Stimulated activated naive CD8-positive, alpha-beta T cell treated with anti-CD3 and anti-CD28 coated beads, Interleukin-15, amount 100 ng/mL, for 72 hours (primary cell): ENCODE data around the gene TAC3.
A peak's percentile ranks its signal among the peaks of the same experiment; 100 is the strongest.

Source experiments
- ATAC-seq: fragments of 150-1000 bp; cut with Tn5 transposase; 2 replicates; pipeline ENCODE4 v1.10.0; 2021; ENCODE audit warnings: mild to moderate bottlenecking, moderate library complexity
- DNase-seq, 2 donors: peaks; one replicate each; pipeline ENCODE4 v3.0.0; 2021 to 2022
- H3K27ac Mint-ChIP-seq, 2 donors: one replicate each; pipeline ENCODE4 v1.8.0; 2022; ENCODE audit warnings: mild to moderate bottlenecking in 2 of 2, mixed read lengths in 2 of 2, moderate library complexity in 2 of 2
- H3K27me3 Mint-ChIP-seq: one replicate; pipeline ENCODE4 v1.8.0; 2022; ENCODE audit warnings: mixed read lengths
- H3K4me1 Mint-ChIP-seq: one replicate; pipeline ENCODE4 v1.8.0; 2022; ENCODE audit warnings: mild to moderate bottlenecking, mixed read lengths
- H3K4me3 Mint-ChIP-seq, 2 donors: one replicate each; pipeline ENCODE4 v1.8.0; 2022; ENCODE audit warnings: mild to moderate bottlenecking in 2 of 2, mixed read lengths in 2 of 2, moderate library complexity in 1 of 2
- H3K9me3 Mint-ChIP-seq, 2 donors: one replicate each; pipeline ENCODE4 v1.8.0; 2022; ENCODE audit warnings: mixed read lengths in 2 of 2

Gene TAC3

DNA sequence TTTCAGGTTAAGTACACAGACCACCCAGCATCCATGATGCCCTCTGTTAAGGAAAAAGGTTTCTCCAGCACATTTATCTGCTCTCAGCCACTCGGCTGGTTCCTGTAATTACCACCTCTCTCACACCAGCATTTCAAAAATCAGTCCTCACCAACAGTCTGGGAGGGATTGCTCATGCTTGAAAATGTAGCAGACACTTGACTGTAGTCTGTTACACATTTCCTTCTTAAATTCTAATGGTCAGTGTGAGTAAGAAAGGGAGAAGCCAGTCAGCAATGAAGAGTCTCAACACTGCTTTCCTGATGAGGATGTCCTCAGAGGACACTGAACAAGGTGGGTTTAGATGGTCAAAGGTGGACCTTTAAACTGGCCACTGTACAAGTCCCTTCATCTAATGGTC is 15.9 kb downstream of the TAC3 start:
- Mint-ChIP-seq H3K27me3 (no peaks in the 10 kb centered on the region), H3K4me1 (peaks cover 69% of the 10 kb centered on the region), H3K4me3 (no peak overlapping the region), H3K27ac (no peak overlapping the region), H3K9me3 (no peaks in the 10 kb centered on the region)
- peak; percentile 31 for ATAC-seq
- DNase-seq, result no peak

DNA sequence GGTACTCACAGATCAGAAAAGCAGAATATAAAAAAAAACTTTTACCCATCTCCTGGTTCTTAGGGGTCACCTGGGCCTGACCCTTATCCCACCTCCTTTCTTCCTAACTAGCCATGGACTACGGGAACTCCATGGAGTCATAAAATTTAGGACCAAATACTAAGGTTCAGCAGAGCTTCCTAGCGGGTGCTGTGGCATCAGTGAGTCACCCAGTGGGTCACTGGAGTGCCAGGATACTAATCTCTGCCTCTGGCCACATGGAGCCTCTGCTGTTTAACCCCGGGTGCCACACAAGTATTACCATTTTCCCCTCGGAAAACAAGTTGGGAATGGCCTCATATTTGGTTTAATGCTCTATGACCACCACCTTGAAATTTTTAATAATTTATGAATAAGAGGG is 16.9 kb downstream of the TAC3 start:
- Mint-ChIP-seq H3K9me3 (no peaks in the 10 kb centered on the region), H3K27me3 (no peaks in the 10 kb centered on the region), H3K4me1 (peaks cover 61% of the 10 kb centered on the region), H3K27ac (no peak overlapping the region), H3K4me3 (peak overlapping the region in 1 of 2 donors; percentile 33)
- no peak for DNase-seq
- ATAC-seq, result no peak

GRCh38 chr12:56998981-56999380 is 17.3 kb downstream of the TAC3 start:
- Mint-ChIP-seq H3K9me3 (no peaks in the 10 kb centered on the region), H3K27me3 (no peaks in the 10 kb centered on the region), H3K27ac (peak overlapping the region; percentile 19 to 87), H3K4me1 (peaks cover 61% of the 10 kb centered on the region), H3K4me3 (peak overlapping the region; percentile 11 to 57)
- ATAC-seq, result peak; percentile 87
- peak; percentile 39 to 57 for DNase-seq

GRCh38 chr12:56998316-56998715 is 18.0 kb downstream of the TAC3 start:
- H3K4me3 Mint-ChIP-seq, result peak overlapping the region; percentile 9 to 57

DNA sequence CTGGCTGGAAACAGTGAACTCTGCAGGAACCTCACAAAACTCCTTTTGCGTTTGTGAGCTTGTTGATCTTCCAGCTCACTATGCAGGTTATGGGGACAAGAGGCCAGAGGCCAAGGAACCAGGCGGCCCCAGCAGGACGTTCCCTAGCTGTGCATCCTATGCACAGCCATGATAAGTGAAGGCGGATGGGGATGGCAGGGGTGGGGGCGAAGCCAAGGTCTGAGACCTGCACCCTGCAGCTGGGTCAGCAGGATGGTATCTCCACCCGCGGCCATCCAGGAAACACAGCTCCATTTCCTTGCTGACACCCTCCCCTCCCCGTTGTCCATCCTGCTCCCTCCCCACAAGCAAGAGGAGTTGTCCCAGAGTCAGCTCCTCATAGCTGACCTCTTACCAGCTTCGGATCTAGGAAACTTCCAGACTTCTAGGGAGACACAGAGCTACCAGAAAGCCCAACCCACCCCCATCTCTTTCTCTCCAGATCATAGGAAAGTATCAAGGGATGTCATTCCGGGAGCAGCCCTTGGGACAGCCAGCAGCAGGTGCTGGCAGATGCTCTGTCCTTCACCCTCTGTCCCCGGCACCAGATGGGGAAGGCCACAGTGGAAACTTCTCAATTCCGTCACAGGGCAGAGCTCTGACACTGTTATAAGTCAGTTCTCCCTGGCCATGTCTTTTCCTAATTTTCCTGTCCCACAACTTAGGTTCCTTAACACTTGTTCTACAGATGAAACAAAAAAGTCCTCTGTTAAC is 19.4 kb downstream of the TAC3 start:
- H3K9me3 Mint-ChIP-seq, result no peaks in the 10 kb centered on the region
- no peaks in the 10 kb centered on the region for H3K27me3 Mint-ChIP-seq
- ATAC-seq, result no peak
- H3K27ac Mint-ChIP-seq, result no peak overlapping the region
- DNase-seq, result no peak
- H3K4me3 Mint-ChIP-seq, result no peak overlapping the region
- H3K4me1 Mint-ChIP-seq, result peaks cover 54% of the 10 kb centered on the region

More at GRCh38 chr12:56998316-56998715, 18.0 kb downstream of the TAC3 start:
- peak overlapping the region; percentile 19 to 87 for H3K27ac Mint-ChIP-seq
- H3K27me3 Mint-ChIP-seq, result no peaks in the 10 kb centered on the region
- H3K4me1 Mint-ChIP-seq, result peaks cover 61% of the 10 kb centered on the region
- ATAC-seq (no peak), DNase-seq (no peak)
- no peaks in the 10 kb centered on the region for H3K9me3 Mint-ChIP-seq

- no peak for DNase-seq
- ATAC-seq, result no peak
- Mint-ChIP-seq H3K4me3 (no peak overlapping the region), H3K27me3 (no peaks in the 10 kb centered on the region), H3K9me3 (no peaks in the 10 kb centered on the region), H3K4me1 (peaks cover 54% of the 10 kb centered on the region), H3K27ac (peak overlapping the region in 1 of 2 donors; percentile 67)
These were observed 20.3 kb downstream of the TAC3 start for GRCh38 chr12:56995930-56996496.

- peak overlapping the region in 1 of 2 donors; percentile 67 for H3K27ac Mint-ChIP-seq
- H3K27me3 Mint-ChIP-seq, result no peaks in the 10 kb centered on the region
- ATAC-seq, result no peak
- no peak for DNase-seq
- no peaks in the 10 kb centered on the region for H3K9me3 Mint-ChIP-seq
- H3K4me3 Mint-ChIP-seq, result no peak overlapping the region
- H3K4me1 Mint-ChIP-seq, result peaks cover 48% of the 10 kb centered on the region
These were observed 21.0 kb downstream of the TAC3 start for GRCh38 chr12:56995201-56995929.

- Mint-ChIP-seq H3K4me3 (no peak overlapping the region), H3K27me3 (no peaks in the 10 kb centered on the region), H3K9me3 (no peaks in the 10 kb centered on the region), H3K4me1 (peaks cover 38% of the 10 kb centered on the region), H3K27ac (no peak overlapping the region)
- no peak for ATAC-seq
- no peak for DNase-seq
These were observed 22.0 kb downstream of the TAC3 start for GRCh38 chr12:56994231-56994746.

- Mint-ChIP-seq H3K27me3 (no peaks in the 10 kb centered on the region), H3K4me3 (no peak overlapping the region), H3K9me3 (no peaks in the 10 kb centered on the region), H3K27ac (no peak overlapping the region), H3K4me1 (peaks cover 28% of the 10 kb centered on the region)
- ATAC-seq (no peak), DNase-seq (no peak)
These were observed 23.0 kb downstream of the TAC3 start for GRCh38 chr12:56993346-56993745.

GRCh38 chr12:56991319-56992246 is 24.7 kb downstream of the TAC3 start:
- ATAC-seq (no peak), DNase-seq (no peak)
- peak overlapping the region in 1 of 2 donors; percentile 58 for H3K27ac Mint-ChIP-seq
- no peaks in the 10 kb centered on the region for H3K27me3 Mint-ChIP-seq
- H3K4me1 Mint-ChIP-seq, result peaks cover 24% of the 10 kb centered on the region
- H3K9me3 Mint-ChIP-seq, result no peaks in the 10 kb centered on the region
- H3K4me3 Mint-ChIP-seq, result no peak overlapping the region

DNA sequence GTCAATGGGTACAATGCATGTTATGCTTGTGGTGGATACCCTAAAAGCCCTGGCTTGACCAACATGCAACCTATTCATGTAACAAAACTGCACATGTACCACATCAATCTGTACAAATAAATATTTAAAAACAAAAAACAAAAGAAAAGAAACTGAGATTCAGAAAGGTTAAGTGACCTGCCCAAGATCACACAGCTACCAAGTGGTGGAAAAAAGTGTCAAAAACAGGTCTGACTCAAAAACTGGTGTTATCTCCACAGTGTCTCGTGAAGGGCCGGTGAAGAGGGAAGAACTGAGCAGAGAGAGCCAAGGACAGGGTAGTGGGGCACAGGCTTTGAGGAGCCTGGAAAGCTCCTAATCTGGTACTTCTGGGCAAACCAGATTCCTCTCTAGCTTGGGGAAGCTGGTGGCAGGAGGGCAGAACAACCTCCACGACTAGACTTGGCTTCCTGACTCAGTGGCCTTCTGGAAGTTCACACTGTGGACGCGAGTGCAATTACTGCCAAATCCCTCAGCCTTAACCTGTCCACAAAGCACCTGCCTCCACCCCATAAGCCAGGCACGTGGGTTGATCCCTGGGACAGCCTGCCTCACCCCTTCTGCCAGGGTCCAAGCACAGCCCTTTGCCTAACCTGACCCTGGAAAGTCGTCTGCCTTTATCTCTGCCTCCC is 25.5 kb downstream of the TAC3 start:
- Mint-ChIP-seq H3K4me3 (no peak overlapping the region), H3K4me1 (peaks cover 24% of the 10 kb centered on the region), H3K27ac (no peak overlapping the region), H3K27me3 (no peaks in the 10 kb centered on the region), H3K9me3 (no peaks in the 10 kb centered on the region)
- ATAC-seq (no peak), DNase-seq (no peak)

DNA sequence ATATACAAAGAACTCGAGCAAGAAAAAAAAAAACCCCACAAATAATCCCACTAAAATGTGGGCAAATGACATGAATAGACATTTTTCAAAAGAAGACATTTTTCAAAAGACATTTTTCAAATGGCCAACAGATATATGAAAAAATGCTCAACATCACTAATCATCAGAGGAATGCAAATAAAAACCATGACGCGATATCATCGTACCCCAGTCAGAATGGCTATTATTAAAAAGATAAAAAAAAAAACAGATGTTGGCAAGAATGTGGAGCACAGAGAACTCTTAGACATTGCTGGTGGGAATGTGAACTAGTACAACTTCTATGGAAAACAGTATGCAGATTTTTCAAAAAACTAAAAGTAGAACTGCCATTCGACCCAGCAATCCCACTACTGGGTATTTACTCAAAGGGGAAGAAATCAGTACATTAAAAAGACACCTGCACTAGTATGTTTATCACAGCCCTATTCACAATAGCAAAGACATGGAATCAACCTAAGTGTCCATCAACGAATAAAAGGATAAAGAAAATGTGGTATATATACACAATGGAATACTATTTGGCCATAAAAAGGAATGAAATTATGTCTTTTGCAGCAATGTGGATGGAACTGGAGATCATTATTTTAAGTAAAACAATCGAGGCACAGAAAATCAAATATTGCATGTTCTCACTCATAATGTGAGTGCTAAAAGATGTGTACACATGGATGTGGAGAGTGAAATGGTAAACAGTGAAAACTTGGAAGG is 26.3 kb downstream of the TAC3 start:
- H3K27ac Mint-ChIP-seq, result no peak overlapping the region
- DNase-seq (no peak), ATAC-seq (no peak)
- peaks cover 26% of the 10 kb centered on the region for H3K4me1 Mint-ChIP-seq
- no peaks in the 10 kb centered on the region for H3K9me3 Mint-ChIP-seq
- H3K4me3 Mint-ChIP-seq, result no peak overlapping the region
- H3K27me3 Mint-ChIP-seq, result no peaks in the 10 kb centered on the region

DNA sequence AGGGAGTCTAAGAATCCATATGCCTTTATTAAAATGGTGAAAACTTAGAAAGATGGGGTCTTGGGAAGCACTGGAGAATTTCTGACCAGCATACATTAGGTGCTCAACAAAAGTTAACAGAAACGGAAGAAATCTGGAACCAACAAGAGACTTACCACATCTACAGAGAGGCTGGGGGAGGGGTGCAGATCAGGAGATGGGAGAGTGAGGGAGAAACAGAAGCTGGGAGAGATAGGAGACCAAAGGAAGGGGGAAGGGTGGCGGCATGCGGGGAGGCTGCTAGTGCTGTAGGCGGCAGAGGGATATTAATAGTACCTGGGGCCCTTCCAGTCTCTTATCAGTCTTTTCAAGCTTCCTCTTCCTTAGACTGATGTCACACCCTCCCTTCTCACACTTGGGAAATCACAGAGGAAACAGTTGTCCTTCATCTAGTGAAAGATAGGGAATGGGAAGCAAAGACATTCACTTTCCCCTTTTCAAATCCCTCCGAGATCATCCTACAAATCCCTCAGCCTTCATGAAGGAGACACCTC is 28.1 kb downstream of the TAC3 start:
- Mint-ChIP-seq H3K27me3 (no peaks in the 10 kb centered on the region), H3K4me1 (peaks cover 26% of the 10 kb centered on the region), H3K9me3 (no peaks in the 10 kb centered on the region), H3K27ac (no peak overlapping the region), H3K4me3 (no peak overlapping the region)
- no peak for ATAC-seq
- DNase-seq, result no peak

DNA sequence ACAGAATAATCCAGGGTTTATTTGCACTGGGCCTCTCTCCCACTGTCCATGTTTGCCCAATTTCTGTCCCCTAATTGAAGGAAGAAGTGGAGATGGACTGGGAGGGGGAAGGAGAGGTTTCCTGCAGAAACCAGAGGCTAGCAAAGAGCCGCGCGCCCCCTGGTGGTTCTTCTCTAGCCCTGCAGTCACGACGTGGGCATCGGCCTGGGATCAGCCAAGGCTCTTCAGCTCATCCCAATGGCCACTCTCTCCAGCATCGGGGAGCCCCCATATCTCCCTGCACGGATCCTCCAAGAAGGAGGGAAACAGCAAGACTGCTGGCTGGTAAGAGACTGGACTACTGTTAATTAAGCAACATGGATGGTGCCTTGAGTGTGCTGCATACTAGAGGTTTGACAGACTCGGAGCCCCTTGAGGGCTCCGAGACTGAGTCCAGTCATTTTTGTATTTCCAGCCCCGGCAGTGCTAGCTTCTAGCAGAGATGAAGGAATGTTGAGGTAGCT is 28.7 kb downstream of the TAC3 start:
- ATAC-seq (peak; percentile 78), DNase-seq (peak; percentile 66)
- H3K27me3 Mint-ChIP-seq, result no peaks in the 10 kb centered on the region
- no peak overlapping the region for H3K27ac Mint-ChIP-seq
- no peak overlapping the region for H3K4me3 Mint-ChIP-seq
- H3K9me3 Mint-ChIP-seq, result no peaks in the 10 kb centered on the region
- H3K4me1 Mint-ChIP-seq, result peaks cover 26% of the 10 kb centered on the region
